ENCODE measurements around the gene PDE4DIP.
"Not testable (repeated sequence)": the region's sequence is repeated elsewhere in the genome, so short reads cannot be mapped to it uniquely, and the experiment has no call there.

Gene PDE4DIP

DNA sequence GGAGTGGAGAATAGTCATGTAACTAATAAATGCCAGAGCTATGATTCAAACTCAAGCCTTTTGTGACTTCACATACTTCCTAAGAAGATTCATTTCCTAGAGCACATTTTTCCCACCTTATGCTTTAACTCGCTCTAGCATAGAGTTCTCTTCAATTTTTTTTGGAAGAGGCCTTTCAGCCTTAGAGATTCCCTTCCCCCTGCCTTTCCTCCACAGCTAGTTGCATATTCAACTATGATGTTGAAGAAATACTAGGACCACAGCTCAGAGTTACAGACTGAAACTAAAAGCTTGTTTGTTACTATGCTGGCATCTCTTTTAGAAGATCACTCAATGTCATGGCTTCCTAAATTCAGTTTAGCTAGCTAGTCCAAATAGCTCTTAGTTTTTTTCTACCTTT is 131.2 kb downstream of the PDE4DIP start:
- WGBS, 2 experiments, result 71 to 77% methylated on average over 1 of the region's 1 CpG
- H3K36me3 ChIP-seq (ENCODE audit: control insufficient read depth, insufficient read depth, low read length); H3K4me3 ChIP-seq (ENCODE audit: insufficient read depth, low read depth, low read length); H3K27ac ChIP-seq (ENCODE audit: insufficient read depth, low read depth, low read length, poor library complexity, severe bottlenecking); H3K9me3 ChIP-seq (ENCODE audit: control insufficient read depth, low read length); H3K4me1 ChIP-seq (ENCODE audit: control insufficient read depth, insufficient read depth, low read length); H3K27me3 ChIP-seq (ENCODE audit: control insufficient read depth, insufficient read depth, low read length, poor library complexity, severe bottlenecking): not testable (repeated sequence)

DNA sequence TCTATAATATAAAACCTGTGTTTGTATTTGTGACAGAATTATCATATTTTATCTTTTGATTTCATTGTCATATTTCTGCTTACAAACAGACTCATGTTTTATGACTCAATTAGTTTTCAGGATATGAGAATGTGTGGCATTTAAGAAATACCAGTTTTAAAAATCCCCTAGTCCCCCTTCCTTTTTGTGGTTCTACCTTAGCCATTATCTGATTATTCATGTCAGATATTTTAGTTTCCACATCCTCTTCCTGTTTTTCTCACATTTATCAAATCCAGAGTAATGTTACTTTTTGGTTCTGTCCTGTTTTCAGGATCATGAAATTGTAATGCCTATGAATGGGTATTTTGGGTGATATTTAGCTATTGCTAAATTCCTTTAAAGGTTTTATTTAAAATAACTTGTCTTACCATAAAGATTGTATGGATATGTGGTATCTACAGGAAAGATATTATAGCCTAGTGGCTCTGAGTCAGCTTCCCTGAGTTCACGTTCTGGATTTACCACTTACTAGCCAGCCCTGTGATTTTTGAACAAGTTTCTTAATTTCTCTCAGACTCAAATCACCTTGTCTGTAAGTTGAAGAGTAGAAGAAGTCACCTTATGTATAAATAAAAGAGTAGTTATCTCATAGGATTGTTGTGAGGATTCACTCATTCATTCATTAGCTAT is 131.8 kb downstream of the PDE4DIP start:
- not testable (repeated sequence) for H3K4me1 ChIP-seq (ENCODE audit: control insufficient read depth, insufficient read depth, low read length); H3K27ac ChIP-seq (ENCODE audit: insufficient read depth, low read depth, low read length, poor library complexity, severe bottlenecking); H3K4me3 ChIP-seq (ENCODE audit: insufficient read depth, low read depth, low read length); H3K27me3 ChIP-seq (ENCODE audit: control insufficient read depth, insufficient read depth, low read length, poor library complexity, severe bottlenecking); H3K36me3 ChIP-seq (ENCODE audit: control insufficient read depth, insufficient read depth, low read length); H3K9me3 ChIP-seq (ENCODE audit: control insufficient read depth, low read length)
- WGBS, 2 experiments, result no CpG with 5 or more reads among the region's 1 CpG

DNA sequence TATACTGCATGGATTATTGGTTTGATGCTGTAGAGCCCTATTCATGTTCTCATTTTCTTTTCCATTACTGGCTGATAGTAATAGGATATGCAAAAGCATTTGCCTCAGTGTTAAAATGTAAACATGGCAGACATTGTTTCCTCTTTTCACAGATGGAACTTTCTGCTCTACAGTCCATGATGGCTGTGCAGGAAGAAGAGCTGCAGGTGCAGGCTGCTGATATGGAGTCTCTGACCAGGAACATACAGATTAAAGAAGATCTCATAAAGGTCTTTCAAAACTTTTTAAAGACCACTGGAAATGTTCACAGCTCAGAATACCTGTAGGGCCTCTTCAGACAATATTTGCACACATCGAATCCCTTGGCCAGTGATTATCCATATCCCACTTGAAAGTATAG is 133.6 kb downstream of the PDE4DIP start:
- H3K4me3 ChIP-seq (ENCODE audit: insufficient read depth, low read depth, low read length); H3K9me3 ChIP-seq (ENCODE audit: control insufficient read depth, low read length); H3K27me3 ChIP-seq (ENCODE audit: control insufficient read depth, insufficient read depth, low read length, poor library complexity, severe bottlenecking); H3K27ac ChIP-seq (ENCODE audit: insufficient read depth, low read depth, low read length, poor library complexity, severe bottlenecking); H3K4me1 ChIP-seq (ENCODE audit: control insufficient read depth, insufficient read depth, low read length): not testable (repeated sequence)
- peaks cover 14% of the 10 kb centered on the region for H3K36me3 ChIP-seq (ENCODE audit: control insufficient read depth, insufficient read depth, low read length)
- WGBS, 2 experiments, result 91 to 94% methylated on average over 1 of the region's 1 CpG

DNA sequence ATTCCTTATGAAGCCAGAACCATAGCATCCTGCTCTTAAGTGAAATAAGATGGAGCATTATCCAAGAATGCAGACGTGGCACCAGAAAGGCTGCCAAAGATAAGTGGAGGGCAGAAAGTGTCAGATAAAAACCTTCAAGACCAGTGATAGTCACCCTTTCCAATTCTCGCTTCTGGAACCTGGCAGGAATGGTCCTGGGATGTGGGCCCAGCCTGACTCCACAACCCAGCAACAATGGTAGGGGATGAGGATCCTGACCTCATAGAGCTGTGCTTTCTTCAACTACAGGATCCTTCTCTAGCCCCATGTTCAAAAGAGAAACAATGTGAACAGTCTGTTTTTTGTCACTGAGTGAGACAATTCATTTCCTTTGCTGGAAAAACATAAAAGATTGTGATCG is 145.2 kb downstream of the PDE4DIP start:
- H3K4me3 ChIP-seq (ENCODE audit: insufficient read depth, low read depth, low read length); H3K9me3 ChIP-seq (ENCODE audit: control insufficient read depth, low read length); H3K27me3 ChIP-seq (ENCODE audit: control insufficient read depth, insufficient read depth, low read length, poor library complexity, severe bottlenecking); H3K4me1 ChIP-seq (ENCODE audit: control insufficient read depth, insufficient read depth, low read length); H3K27ac ChIP-seq (ENCODE audit: insufficient read depth, low read depth, low read length, poor library complexity, severe bottlenecking); H3K36me3 ChIP-seq (ENCODE audit: control insufficient read depth, insufficient read depth, low read length): not testable (repeated sequence)
- 92 to 94% methylated on average over 2 to 3 of the region's 3 CpGs for WGBS, 2 experiments

- H3K27ac ChIP-seq (ENCODE audit: insufficient read depth, low read depth, low read length, poor library complexity, severe bottlenecking); H3K27me3 ChIP-seq (ENCODE audit: control insufficient read depth, insufficient read depth, low read length, poor library complexity, severe bottlenecking); H3K4me3 ChIP-seq (ENCODE audit: insufficient read depth, low read depth, low read length); H3K4me1 ChIP-seq (ENCODE audit: control insufficient read depth, insufficient read depth, low read length); H3K9me3 ChIP-seq (ENCODE audit: control insufficient read depth, low read length); H3K36me3 ChIP-seq (ENCODE audit: control insufficient read depth, insufficient read depth, low read length): not testable (repeated sequence)
- 88 to 93% methylated on average over 4 of the region's 7 CpGs for WGBS, 2 experiments
These were observed 146.1 kb downstream of the PDE4DIP start for GRCh38 chr1:148990233-148990788.

GRCh38 chr1:148991818-148992217 is 147.6 kb downstream of the PDE4DIP start:
- not testable (repeated sequence) for H3K9me3 ChIP-seq (ENCODE audit: control insufficient read depth, low read length); H3K36me3 ChIP-seq (ENCODE audit: control insufficient read depth, insufficient read depth, low read length); H3K27ac ChIP-seq (ENCODE audit: insufficient read depth, low read depth, low read length, poor library complexity, severe bottlenecking); H3K4me3 ChIP-seq (ENCODE audit: insufficient read depth, low read depth, low read length); H3K4me1 ChIP-seq (ENCODE audit: control insufficient read depth, insufficient read depth, low read length); H3K27me3 ChIP-seq (ENCODE audit: control insufficient read depth, insufficient read depth, low read length, poor library complexity, severe bottlenecking)
- WGBS, 2 experiments, result 100% methylated on average over 1 of the region's 2 CpGs

DNA sequence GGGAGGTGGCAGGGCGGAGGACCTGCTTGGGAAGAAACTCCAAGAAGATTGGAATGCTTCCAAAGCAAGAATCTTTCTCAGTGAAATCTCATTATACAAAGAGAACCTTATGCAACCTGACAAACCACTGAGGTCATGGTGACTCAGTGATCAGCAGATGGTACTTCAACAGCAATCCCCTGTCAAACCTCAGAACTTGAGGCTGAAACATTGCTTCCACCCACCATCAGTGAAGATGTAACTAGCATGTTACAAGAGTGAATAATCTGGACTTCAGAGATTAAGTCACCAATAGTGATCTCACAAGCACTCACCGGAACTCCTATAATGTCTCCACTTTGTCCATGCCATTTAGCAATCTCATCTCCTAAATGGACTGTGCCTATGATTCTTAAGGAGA is 148.1 kb downstream of the PDE4DIP start:
- H3K4me3 ChIP-seq (ENCODE audit: insufficient read depth, low read depth, low read length); H3K4me1 ChIP-seq (ENCODE audit: control insufficient read depth, insufficient read depth, low read length); H3K27ac ChIP-seq (ENCODE audit: insufficient read depth, low read depth, low read length, poor library complexity, severe bottlenecking); H3K36me3 ChIP-seq (ENCODE audit: control insufficient read depth, insufficient read depth, low read length); H3K9me3 ChIP-seq (ENCODE audit: control insufficient read depth, low read length); H3K27me3 ChIP-seq (ENCODE audit: control insufficient read depth, insufficient read depth, low read length, poor library complexity, severe bottlenecking): not testable (repeated sequence)
- no CpG with 5 or more reads among the region's 2 CpGs for WGBS, 2 experiments

DNA sequence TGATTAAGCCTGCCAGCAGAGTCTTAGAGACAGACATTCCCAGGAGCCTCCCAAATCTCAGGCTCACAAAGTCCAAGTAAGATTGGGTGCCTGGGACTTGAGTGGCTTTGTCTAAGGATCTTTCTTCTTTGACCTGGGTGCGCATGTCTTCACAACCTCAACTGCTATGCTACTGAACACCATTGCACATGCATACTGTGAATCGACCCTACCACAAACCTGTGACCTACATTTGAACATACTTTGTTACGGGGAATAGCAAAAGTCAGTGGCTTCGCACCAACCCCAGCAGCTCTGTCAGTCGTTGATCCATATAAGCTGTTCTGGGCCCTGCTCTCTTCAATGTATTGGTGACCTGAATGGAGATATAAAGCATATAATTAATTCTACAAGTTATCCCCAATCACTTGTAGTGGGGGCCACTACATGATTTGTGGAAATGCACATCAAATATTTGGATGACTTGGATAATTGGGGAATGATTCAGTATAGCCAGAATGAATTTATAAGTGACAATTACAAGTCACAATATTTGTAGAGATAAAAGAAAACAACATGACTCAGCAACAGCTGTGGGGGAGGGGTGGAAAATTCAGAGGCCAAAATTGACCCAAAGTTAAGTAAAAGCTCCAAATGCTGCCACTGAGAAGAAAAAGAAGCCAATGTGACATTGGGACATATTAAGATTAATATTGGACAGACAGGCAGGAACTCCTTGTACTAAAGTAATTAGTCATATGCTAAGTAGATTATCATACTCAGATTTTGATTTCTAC is 152.4 kb downstream of the PDE4DIP start:
- H3K36me3 ChIP-seq (ENCODE audit: control insufficient read depth, insufficient read depth, low read length); H3K4me1 ChIP-seq (ENCODE audit: control insufficient read depth, insufficient read depth, low read length); H3K27ac ChIP-seq (ENCODE audit: insufficient read depth, low read depth, low read length, poor library complexity, severe bottlenecking); H3K27me3 ChIP-seq (ENCODE audit: control insufficient read depth, insufficient read depth, low read length, poor library complexity, severe bottlenecking); H3K4me3 ChIP-seq (ENCODE audit: insufficient read depth, low read depth, low read length); H3K9me3 ChIP-seq (ENCODE audit: control insufficient read depth, low read length): not testable (repeated sequence)
- 94 to 100% methylated on average over 3 to 4 of the region's 5 CpGs for WGBS, 2 experiments

DNA sequence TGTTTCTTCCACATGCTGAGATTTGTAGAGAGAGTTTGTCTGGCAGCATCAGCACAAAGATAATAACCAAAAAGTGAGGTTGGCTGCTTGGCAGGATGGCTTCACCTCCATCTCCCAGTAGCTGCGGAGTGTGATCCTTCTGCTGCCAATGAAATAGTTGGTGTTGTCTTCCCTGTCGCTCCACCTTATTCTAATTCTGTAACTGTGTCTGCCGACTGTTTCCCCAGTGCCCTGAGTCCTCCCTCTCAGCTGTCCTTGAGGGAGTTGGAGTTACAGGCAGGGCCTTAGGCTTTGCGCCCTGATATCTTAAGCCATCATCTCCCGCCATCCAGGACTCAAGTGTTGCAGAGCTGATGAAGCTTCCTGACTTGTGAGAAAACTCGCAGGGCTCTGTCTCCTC is 153.2 kb downstream of the PDE4DIP start:
- not testable (repeated sequence) for H3K36me3 ChIP-seq (ENCODE audit: control insufficient read depth, insufficient read depth, low read length); H3K4me1 ChIP-seq (ENCODE audit: control insufficient read depth, insufficient read depth, low read length); H3K27me3 ChIP-seq (ENCODE audit: control insufficient read depth, insufficient read depth, low read length, poor library complexity, severe bottlenecking); H3K27ac ChIP-seq (ENCODE audit: insufficient read depth, low read depth, low read length, poor library complexity, severe bottlenecking); H3K4me3 ChIP-seq (ENCODE audit: insufficient read depth, low read depth, low read length); H3K9me3 ChIP-seq (ENCODE audit: control insufficient read depth, low read length)
- 83 to 100% methylated on average over 1 of the region's 6 CpGs for WGBS, 2 experiments

- no CpG with 5 or more reads among the region's 8 CpGs for WGBS, 2 experiments
- H3K27ac ChIP-seq (ENCODE audit: insufficient read depth, low read depth, low read length, poor library complexity, severe bottlenecking); H3K36me3 ChIP-seq (ENCODE audit: control insufficient read depth, insufficient read depth, low read length); H3K27me3 ChIP-seq (ENCODE audit: control insufficient read depth, insufficient read depth, low read length, poor library complexity, severe bottlenecking); H3K9me3 ChIP-seq (ENCODE audit: control insufficient read depth, low read length); H3K4me3 ChIP-seq (ENCODE audit: insufficient read depth, low read depth, low read length); H3K4me1 ChIP-seq (ENCODE audit: control insufficient read depth, insufficient read depth, low read length): not testable (repeated sequence)
These were observed 158.4 kb downstream of the PDE4DIP start for GRCh38 chr1:149002664-149003063.
